ENCODE data around the gene CDR2L. TPM values are rescaled to one million over a fixed set of nuclear protein-coding genes. Genes with fewer than 3 reads are reported as not detected.

The CDR2L gene
- total RNA-seq, 4 donors from 2014 or later = 1.3 to 3.6 (median 2.6) TPM

DNA sequence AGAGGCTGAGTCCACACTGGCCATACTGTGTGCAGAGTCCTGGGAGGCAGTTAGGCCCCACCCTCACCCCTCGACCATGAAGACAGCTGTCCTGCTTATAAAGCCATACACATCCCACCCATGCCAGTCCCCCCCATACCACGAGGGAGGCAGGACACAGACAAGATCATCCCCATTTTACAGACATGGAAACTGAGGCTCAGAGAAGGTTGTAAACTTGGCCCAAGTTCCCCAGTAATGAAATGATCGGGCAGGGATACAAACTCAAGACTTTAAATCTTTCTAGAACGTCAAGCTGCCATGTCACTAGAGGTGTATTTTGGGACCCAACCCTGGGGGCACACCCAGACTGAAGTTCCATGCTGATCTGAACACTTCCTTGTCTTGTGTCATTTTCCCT is 31.3 kb upstream of the CDR2L start:
- intact Hi-C loops (cut with DNase I; ENCODE audit: low total_unique reads) (loop anchor here (5.0 to 10.0 kb wide), 2 partner anchors 164 to 211 kb away; partner anchors contain the start of gene NHERF1), in situ Hi-C loops (cut with MboI; ENCODE audit: low sequenced_read_pairs in 4 of 4) (loop anchor here in 1 of 4 donors (25.0 kb wide), 1 partner anchor 231 kb away; the partner anchor contains the start of gene SUMO2)
- no peak overlapping the region for H3K4me3 ChIP-seq
- no peaks in the 10 kb centered on the region for H3K9me3 ChIP-seq
- TF ChIP-seq, protein P1, sequence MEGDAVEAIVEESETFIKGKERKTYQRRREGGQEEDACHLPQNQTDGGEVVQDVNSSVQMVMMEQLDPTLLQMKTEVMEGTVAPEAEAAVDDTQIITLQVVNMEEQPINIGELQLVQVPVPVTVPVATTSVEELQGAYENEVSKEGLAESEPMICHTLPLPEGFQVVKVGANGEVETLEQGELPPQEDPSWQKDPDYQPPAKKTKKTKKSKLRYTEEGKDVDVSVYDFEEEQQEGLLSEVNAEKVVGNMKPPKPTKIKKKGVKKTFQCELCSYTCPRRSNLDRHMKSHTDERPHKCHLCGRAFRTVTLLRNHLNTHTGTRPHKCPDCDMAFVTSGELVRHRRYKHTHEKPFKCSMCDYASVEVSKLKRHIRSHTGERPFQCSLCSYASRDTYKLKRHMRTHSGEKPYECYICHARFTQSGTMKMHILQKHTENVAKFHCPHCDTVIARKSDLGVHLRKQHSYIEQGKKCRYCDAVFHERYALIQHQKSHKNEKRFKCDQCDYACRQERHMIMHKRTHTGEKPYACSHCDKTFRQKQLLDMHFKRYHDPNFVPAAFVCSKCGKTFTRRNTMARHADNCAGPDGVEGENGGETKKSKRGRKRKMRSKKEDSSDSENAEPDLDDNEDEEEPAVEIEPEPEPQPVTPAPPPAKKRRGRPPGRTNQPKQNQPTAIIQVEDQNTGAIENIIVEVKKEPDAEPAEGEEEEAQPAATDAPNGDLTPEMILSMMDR (IDR thresholded peaks at IDR 0.05 in 4 of 5, conservative IDR thresholded peaks at IDR 0.05 in 1 of 5) = no peak
- no peak for TF ChIP-seq POLR2A (IDR thresholded peaks at IDR 0.05)
- H3K4me1 ChIP-seq = no peaks in the 10 kb centered on the region
- DNase-seq (no peak), ATAC-seq (no peak)
- peaks cover 0 to 6% (median 0%) of the 10 kb centered on the region in 3 donors for H3K27me3 ChIP-seq
- no peak overlapping the region for H3K27ac ChIP-seq
- H3K36me3 ChIP-seq = no peaks in the 10 kb centered on the region

DNA sequence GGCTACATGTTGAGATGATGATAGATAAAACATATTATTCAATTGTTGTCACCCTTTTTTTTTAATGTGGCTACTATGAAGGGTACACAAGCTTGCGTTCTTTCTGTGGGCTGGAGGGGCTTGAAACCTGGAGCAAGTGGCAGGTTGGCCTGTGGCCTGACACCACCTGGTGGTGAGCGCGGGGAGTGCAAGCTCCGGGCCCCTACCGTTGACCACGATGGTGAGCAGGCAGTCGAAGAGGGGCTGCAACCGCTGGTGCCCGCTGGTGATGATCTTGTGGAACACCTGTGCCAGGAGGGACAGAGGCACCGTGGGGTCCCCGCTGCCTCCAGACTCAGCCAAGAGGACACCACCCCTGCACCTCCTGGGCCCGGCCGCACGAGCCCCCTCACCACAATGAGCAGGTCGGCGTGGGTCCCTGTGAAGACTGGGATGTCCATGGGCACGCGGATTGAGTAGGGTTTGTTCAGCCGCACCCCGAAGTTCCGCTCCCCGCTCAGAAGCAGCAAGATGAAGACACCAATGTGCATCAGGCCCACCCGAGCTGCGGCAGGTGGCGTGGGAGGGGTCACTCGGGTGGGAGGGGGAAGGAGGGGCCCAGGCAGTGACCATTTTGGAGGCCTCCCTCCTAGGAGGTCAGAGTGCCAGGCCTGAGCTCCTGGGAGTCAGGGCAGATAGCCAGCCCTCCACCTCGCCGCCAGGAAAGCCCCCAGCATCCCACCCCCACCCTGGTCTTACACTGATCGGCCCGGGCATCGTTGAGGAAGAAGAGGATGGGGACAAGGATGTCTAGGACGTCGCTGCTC is 29.3 kb upstream of the CDR2L start:
- no peak overlapping the region for H3K4me3 ChIP-seq
- TF ChIP-seq POLR2A (IDR thresholded peaks at IDR 0.05) = no peak
- TF ChIP-seq, protein P1 (IDR thresholded peaks at IDR 0.05 in 4 of 5, conservative IDR thresholded peaks at IDR 0.05 in 1 of 5) = peak; percentile 67 to 93 (median 88)
- in situ Hi-C loops (cut with MboI; ENCODE audit: low sequenced_read_pairs in 4 of 4) = loop anchor here in 1 of 4 donors (25.0 kb wide), 1 partner anchor 229 kb away; the partner anchor contains the start of gene SUMO2
- no peaks in the 10 kb centered on the region for H3K27me3 ChIP-seq
- H3K27ac ChIP-seq = no peak overlapping the region
- ATAC-seq (peak in 1 of 2 donors; percentile 44), DNase-seq (peak; percentile 39 to 45)
- H3K36me3 ChIP-seq = no peaks in the 10 kb centered on the region
- intact Hi-C loops (cut with DNase I; ENCODE audit: low total_unique reads) = loop anchor here (1.0 to 10.0 kb wide), 3 partner anchors 35 to 213 kb away; partner anchors contain the start of genes NHERF1 and USH1G
- H3K9me3 ChIP-seq = no peaks in the 10 kb centered on the region
- H3K4me1 ChIP-seq = no peaks in the 10 kb centered on the region

DNA sequence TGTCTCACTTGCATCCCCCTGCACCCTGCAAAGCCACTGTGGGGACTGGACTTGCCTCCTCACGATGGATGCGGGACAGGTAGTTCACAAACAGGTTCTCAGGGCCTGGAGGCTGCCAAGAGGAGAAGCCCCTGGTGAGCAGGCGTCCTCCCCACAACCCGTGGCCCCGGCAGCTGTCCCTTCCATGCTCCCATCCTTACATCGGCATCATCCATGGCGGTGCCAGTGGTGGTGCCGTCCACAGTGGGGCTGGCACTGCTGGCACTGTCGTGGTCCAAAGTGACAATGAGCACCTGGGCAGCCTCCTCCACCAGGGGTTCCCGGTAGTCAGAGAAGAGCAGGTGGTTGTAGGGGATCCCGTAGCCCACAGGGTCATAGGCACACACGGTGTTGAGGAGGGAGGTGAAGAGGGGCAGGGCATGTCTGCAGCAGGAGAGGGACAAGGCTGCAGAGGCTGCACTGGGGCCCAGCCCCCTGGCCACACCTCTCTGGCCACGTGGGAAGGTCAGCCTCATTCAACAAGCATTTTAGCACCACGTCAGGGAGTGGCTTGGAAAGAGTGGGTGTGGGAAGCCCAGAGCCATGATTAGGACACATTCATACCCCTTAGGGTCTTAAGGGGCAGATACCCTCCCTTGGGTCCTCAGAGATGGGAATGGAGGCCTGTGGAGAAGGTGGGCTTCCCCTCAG is 27.5 kb upstream of the CDR2L start:
- Histone ChIP-seq H3K27ac (no peak overlapping the region), H3K9me3 (no peaks in the 10 kb centered on the region), H3K27me3 (no peaks in the 10 kb centered on the region), H3K4me3 (no peak overlapping the region), H3K4me1 (no peaks in the 10 kb centered on the region), H3K36me3 (no peaks in the 10 kb centered on the region)
- intact Hi-C loops (cut with DNase I; ENCODE audit: low total_unique reads) (loop anchor here (5.0 to 10.0 kb wide), 2 partner anchors 168 to 215 kb away; partner anchors contain the start of gene NHERF1), in situ Hi-C loops (cut with MboI; ENCODE audit: low sequenced_read_pairs in 4 of 4) (loop anchor here in 1 of 4 donors (25.0 kb wide), 1 partner anchor 227 kb away; the partner anchor contains the start of gene SUMO2)
- ATAC-seq (no peak), DNase-seq (no peak)
- TF ChIP-seq, protein P1 (IDR thresholded peaks at IDR 0.05 in 4 of 5, conservative IDR thresholded peaks at IDR 0.05 in 1 of 5) = no peak
- TF ChIP-seq POLR2A (IDR thresholded peaks at IDR 0.05) = no peak

DNA sequence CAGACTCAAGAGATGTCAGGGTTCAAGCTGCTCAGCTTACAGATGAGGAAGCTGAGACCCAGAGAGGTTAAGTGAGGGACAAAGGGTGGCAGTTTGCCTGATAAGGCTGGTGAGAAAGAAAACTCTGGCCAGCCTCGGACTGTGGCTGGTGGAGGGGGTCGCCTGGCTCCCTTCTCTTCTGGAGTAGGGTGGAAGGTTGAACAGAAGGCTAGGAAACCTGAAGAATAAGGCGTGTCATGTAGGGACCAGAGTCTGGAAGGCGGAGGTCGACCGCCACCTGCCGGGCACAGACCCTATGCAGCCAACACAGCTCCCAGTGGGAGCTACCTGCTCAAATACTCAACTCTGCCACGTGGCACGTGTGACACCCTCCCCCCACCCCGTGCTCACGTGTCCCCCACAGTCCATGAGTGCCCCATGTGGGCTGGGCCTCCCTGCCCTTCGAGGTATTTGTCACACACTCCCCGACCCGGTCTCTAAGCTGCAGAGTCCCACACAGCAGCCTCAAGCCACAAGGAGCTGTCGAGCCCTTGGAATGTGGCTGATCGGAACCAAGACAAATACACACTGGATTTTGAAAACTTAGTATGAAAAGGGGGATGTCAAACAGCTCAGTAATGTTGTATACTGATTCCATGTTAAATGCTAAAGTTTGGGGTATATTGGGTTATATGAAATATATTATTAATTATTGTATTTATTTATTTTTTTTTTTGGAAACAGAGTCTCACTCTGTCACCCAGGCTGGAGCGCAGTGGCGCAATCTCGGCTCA is 26.7 kb upstream of the CDR2L start:
- Histone ChIP-seq H3K4me1 (no peaks in the 10 kb centered on the region), H3K4me3 (no peak overlapping the region), H3K9me3 (no peaks in the 10 kb centered on the region), H3K27ac (no peak overlapping the region), H3K36me3 (no peaks in the 10 kb centered on the region), H3K27me3 (no peaks in the 10 kb centered on the region)
- no peak for DNase-seq
- ATAC-seq = no peak
- in situ Hi-C loops (cut with MboI; ENCODE audit: low sequenced_read_pairs in 4 of 4) = loop anchor here in 1 of 4 donors (25.0 kb wide), 1 partner anchor 227 kb away; the partner anchor contains the start of gene SUMO2
- no peak for TF ChIP-seq POLR2A (IDR thresholded peaks at IDR 0.05)
- TF ChIP-seq, protein P1 (IDR thresholded peaks at IDR 0.05 in 4 of 5, conservative IDR thresholded peaks at IDR 0.05 in 1 of 5) = no peak
- intact Hi-C loops (cut with DNase I; ENCODE audit: low total_unique reads) = loop anchor here (1.0 kb wide), 3 partner anchors 27 to 241 kb away; partner anchors contain the start of gene CDR2L

Measured in gastrocnemius medialis (tissue), 4 donors.